Endothelial cell of umbilical vein (primary cell): ENCODE results near the gene FBXO3. TPM values are rescaled to one million over a fixed set of nuclear protein-coding genes. Genes with fewer than 3 reads are reported as not detected.
"Not testable (repeated sequence)": the region's sequence is repeated elsewhere in the genome, so short reads cannot be mapped to it uniquely, and the experiment has no call there.

Experiments used
- BruUV-seq: library from RNA; stranded (reverse); fragments of 400-500 nt; replicated peaks from 2 replicates; lab custom pipeline; 2021; lab: Mats Ljungman, UMichigan
- CTCF ChIA-PET: fragments of 300-600, 350-600 bp; sonication (Branson Sonifier 250); formaldehyde crosslinking; loops from one replicate; lab custom pipeline; 2021; ENCODE audit warnings: antibody characterized with exemption, inconsistent platforms; lab: Charles Lee
- POLR2A ChIA-PET: fragments of 300-600, 350-600 bp; sonication (Branson Sonifier 250); formaldehyde crosslinking; loops from one replicate; lab custom pipeline; 2021; ENCODE audit warnings: antibody characterized with exemption, inconsistent platforms; lab: Charles Lee
- DNase-seq: peaks from one replicate; pipeline ENCODE4 v3.0.0-alpha.2; 2011; ENCODE audit warnings: low read depth, low spot score
- FAIRE-seq: peaks from 2 replicates; lab custom pipeline; 2011; peaks lifted over from hg19 to GRCh38; lab: Jason Lieb, UNC
- H2AFZ ChIP-seq: 2 replicates; pipeline ENCODE4 v1.6.0; 2012; ENCODE audit warnings: low read depth, low read length, control low read depth, inconsistent platforms
- H3K27ac ChIP-seq: 2 replicates; pipeline ENCODE4 v1.5.1; 2011; ENCODE audit warnings: low read depth, mild to moderate bottlenecking, control low read depth, low read length, moderate library complexity; ENCODE audit not compliant: insufficient read depth
- H3K27me3 ChIP-seq, 2 experiments: 2 replicates each; pipeline versions ENCODE4 v1.6.0 to v1.6.1; 2011; ENCODE audit warnings: low read length in 2 of 2, mixed read lengths in 1 of 2; ENCODE audit not compliant: control insufficient read depth in 2 of 2, insufficient read depth in 2 of 2
- H3K36me3 ChIP-seq, 2 experiments: 2 replicates in 1 of 2; 3 replicates in 1 of 2; pipeline ENCODE4 v1.5.1; 2011; ENCODE audit warnings: low read length in 2 of 2, mild to moderate bottlenecking in 1 of 2, moderate library complexity in 1 of 2; ENCODE audit not compliant: control insufficient read depth in 2 of 2, insufficient read depth in 2 of 2; ENCODE audit errors: extremely low read depth in 1 of 2
- H3K4me1 ChIP-seq: 3 replicates; pipeline ENCODE4 v1.5.1; 2011; ENCODE audit warnings: mild to moderate bottlenecking, low read length; ENCODE audit not compliant: control insufficient read depth, insufficient read depth; ENCODE audit errors: extremely low read depth
- H3K4me2 ChIP-seq: 2 replicates; pipeline ENCODE4 v1.6.1; 2011; ENCODE audit warnings: low read length, control low read depth, mixed read lengths; ENCODE audit not compliant: insufficient read depth
- H3K4me3 ChIP-seq, 3 experiments: fragments of 200-600 bp in 1 of 3; sonication (generic), shearing (Covaris generic) in 1 of 3; replicated peaks in 1 of 3; 2 replicates each; pipeline ENCODE4 v1.5.1; 2011 to 2016; ENCODE audit warnings: control low read depth in 3 of 3, low read length in 3 of 3, mild to moderate bottlenecking in 2 of 3, inconsistent platforms in 1 of 3, low read depth in 1 of 3, moderate library complexity in 1 of 3; ENCODE audit not compliant: insufficient read depth in 1 of 3
- H3K79me2 ChIP-seq: 2 replicates; pipeline ENCODE4 v1.6.0; 2012; ENCODE audit warnings: low read length, inconsistent platforms; ENCODE audit not compliant: control insufficient read depth, insufficient read depth
- H3K9ac ChIP-seq: replicated peaks from 2 replicates; pipeline ENCODE3; 2011; ENCODE audit warnings: low read length, control low read depth; ENCODE audit not compliant: insufficient read depth; ENCODE audit errors: extremely low read depth
- H3K9me1 ChIP-seq: replicated peaks from 3 replicates; pipeline ENCODE4 v1.6.0; 2011; ENCODE audit warnings: mild to moderate bottlenecking, low read length; ENCODE audit not compliant: control insufficient read depth, insufficient read depth; ENCODE audit errors: extremely low read depth
- H3K9me3 ChIP-seq: replicated peaks from 2 replicates; pipeline ENCODE4 v1.5.1; 2012; ENCODE audit warnings: low read length, inconsistent platforms; ENCODE audit not compliant: control insufficient read depth, insufficient read depth
- H4K20me1 ChIP-seq: replicated peaks from 2 replicates; pipeline ENCODE3; 2011; ENCODE audit warnings: mild to moderate bottlenecking, low read length; ENCODE audit not compliant: control insufficient read depth, insufficient read depth; ENCODE audit errors: extremely low read depth
- CTCF ChIP-seq, 2 donors: IDR thresholded peaks; 1 replicate in 1 of 2; 2 replicates in 1 of 2; pipeline ENCODE4 v1.5.1; 2011; ENCODE audit warnings: low read length in 2 of 2, mild to moderate bottlenecking in 2 of 2, moderate library complexity in 2 of 2, control low read depth in 1 of 2, inconsistent platforms in 1 of 2, low read depth in 1 of 2; ENCODE audit not compliant: insufficient read depth in 1 of 2; ENCODE audit errors: extremely low read depth in 1 of 2
- EZH2 ChIP-seq: IDR thresholded peaks from 2 replicates; pipeline ENCODE4 v1.6.1; 2012; ENCODE audit warnings: borderline replicate concordance, low read depth, mild to moderate bottlenecking, moderate library complexity, low read length, inconsistent platforms; ENCODE audit not compliant: severe bottlenecking
- FOS ChIP-seq: IDR thresholded peaks from 2 replicates; pipeline ENCODE4 v1.6.1; 2011; ENCODE audit warnings: mild to moderate bottlenecking, low read length, moderate library complexity, borderline replicate concordance; ENCODE audit not compliant: insufficient read depth
- GATA2 ChIP-seq: IDR thresholded peaks from 2 replicates; pipeline ENCODE4 v1.7.0; 2011; ENCODE audit warnings: low read depth, mild to moderate bottlenecking, moderate library complexity, mixed read lengths, low read length; ENCODE audit not compliant: insufficient read length, insufficient read depth
- JUN ChIP-seq: IDR thresholded peaks from 2 replicates; pipeline ENCODE4 v1.6.1; 2011; ENCODE audit warnings: borderline replicate concordance, low read depth; ENCODE audit not compliant: insufficient read length, insufficient read depth
- MAX ChIP-seq: IDR thresholded peaks from 2 replicates; pipeline ENCODE4 v1.6.1; 2011; ENCODE audit not compliant: insufficient read depth, insufficient read length
- MYC ChIP-seq: IDR thresholded peaks from one replicate; pipeline ENCODE4 v1.6.1; 2011; ENCODE audit warnings: mild to moderate bottlenecking, low read depth, low read length
- POLR2A ChIP-seq: IDR thresholded peaks from 2 replicates; pipeline ENCODE4 v1.6.1; 2012; ENCODE audit warnings: low read depth, mild to moderate bottlenecking, control low read depth, low read length
- POLR2AphosphoS5 ChIP-seq: IDR thresholded peaks from 2 replicates; pipeline ENCODE4 v1.6.1; 2012; ENCODE audit warnings: low read depth, mild to moderate bottlenecking, control low read depth, low read length, moderate library complexity; ENCODE audit not compliant: insufficient read depth
- dilution Hi-C: fragments of 300-500 bp; cut with MboI; formaldehyde crosslinking; loops from one replicate; pipeline ENCODE4 v1.15.0; 2019; ENCODE audit warnings: low sequenced_read_pairs; ENCODE audit not compliant: extremely low pct_ligation_motif_present
- intact Hi-C: fragments of 100-400 bp; cut with micrococcal nuclease; formaldehyde crosslinking; loops from one replicate; pipeline ENCODE4 v1.10.0; 2022
- polyA plus RNA-seq, 4 experiments: library from polyadenylated mRNA; depleted of rRNA in 3 of 4; stranded (reverse) in 3 of 4; unstranded in 1 of 4; fragments of >200 nt; gene quantifications; 2 replicates each; pipeline versions ENCODE4 v1.2.1 to v1.2.3, GENCODE V29; 2011 to 2012; ENCODE audit warnings: missing spikeins in 1 of 4
- total RNA-seq: library from RNA; stranded (reverse); gene quantifications from 2 replicates; pipeline ENCODE4 v1.2.3, GENCODE V29; 2021

FBXO3 gene
- total and polyA plus RNA-seq, 2 donors (not counting 3 experiments of a cell fraction or from before 2014, with no cell fraction given): 18.0 to 23.1 TPM

GRCh38 chr11:33730716-33731115 lies 43.6 kb downstream of the FBXO3 start:
- POLR2A ChIA-PET: no interaction called here
- H3K27ac ChIP-seq: no peak overlapping the region
- H3K9me1 ChIP-seq: no peaks in the 10 kb centered on the region
- peaks cover 3% of the 10 kb centered on the region for H4K20me1 ChIP-seq
- peaks cover 94% of the 10 kb centered on the region for H3K79me2 ChIP-seq
- peak overlapping the region; percentile 92 for H3K4me2 ChIP-seq
- peak overlapping the region in 2 of 3 experiments; percentile 45 to 52 for H3K4me3 ChIP-seq
- CTCF ChIA-PET: interaction anchor here (0.8 to 1.4 kb wide), 3 partner anchors 9 to 24 kb away, joined by 3 to 5 read pairs (median 3); no protein-coding TSS in a partner anchor
- DNase-seq (no peak), FAIRE-seq (no peak)
- no peaks in the 10 kb centered on the region for H3K9me3 ChIP-seq
- TF ChIP-seq JUN (no peak), EZH2 (no peak), POLR2A (no peak), CTCF (IDR thresholded peaks at IDR 0.05; ENCODE audit: extremely low read depth in 1 of 2, insufficient read depth in 1 of 2, low read depth in 1 of 2, low read length in 2 of 2) (no peak), GATA2 (no peak), MYC (no peak), FOS (no peak), POLR2AphosphoS5 (no peak), MAX (no peak)
- H3K4me1 ChIP-seq: peaks cover 47% of the 10 kb centered on the region
- intact Hi-C loops: no loop called here
- H3K27me3 ChIP-seq: no peaks in the 10 kb centered on the region
- H3K36me3 ChIP-seq: peaks cover 4% of the 10 kb centered on the region in 2 experiments
- dilution Hi-C loops: no loop called here
- no peak overlapping the region for H2AFZ ChIP-seq
- H3K9ac ChIP-seq: no peak overlapping the region
- BruUV-seq: no TSS peak

GRCh38 chr11:33729072-33729664 lies 45.2 kb downstream of the FBXO3 start:
- dilution Hi-C loops, FAIRE-seq: not testable (repeated sequence)

More at GRCh38 chr11:33729072-33729664, 45.2 kb downstream of the FBXO3 start:
- BruUV-seq, POLR2A ChIA-PET, H2AFZ ChIP-seq, intact Hi-C loops, H3K9me1 ChIP-seq, H3K9me3 ChIP-seq, H3K36me3 ChIP-seq, H3K27me3 ChIP-seq, H3K27ac ChIP-seq, H4K20me1 ChIP-seq, CTCF ChIA-PET, DNase-seq, H3K9ac ChIP-seq: not testable (repeated sequence)
- Histone ChIP-seq H3K4me1 (peaks cover 62% of the 10 kb centered on the region), H3K4me2 (peak overlapping the region; percentile 92), H3K79me2 (peaks cover 94% of the 10 kb centered on the region), H3K4me3 (peak overlapping the region in 1 of 3 experiments; percentile 26)
